GM19025 (cell line): ENCODE results near the gene STK39.
A peak's percentile ranks its signal among the peaks of the same experiment; 100 is the strongest.
"Not testable (repeated sequence)": the region's sequence is repeated elsewhere in the genome, so short reads cannot be mapped to it uniquely, and the experiment has no call there.

ENCODE experiments used
- ATAC-seq: cut with Tn5 transposase; IDR thresholded peaks from one replicate; pipeline ENCODE4 v1.9.1; 2021; ENCODE audit warnings: mild to moderate bottlenecking, low read depth, moderate library complexity; ENCODE audit not compliant: unreplicated experiment

Gene STK39

GRCh38 chr2:168107322-168107721 is 140.1 kb downstream of the STK39 start:
- ATAC-seq, result no peak

DNA sequence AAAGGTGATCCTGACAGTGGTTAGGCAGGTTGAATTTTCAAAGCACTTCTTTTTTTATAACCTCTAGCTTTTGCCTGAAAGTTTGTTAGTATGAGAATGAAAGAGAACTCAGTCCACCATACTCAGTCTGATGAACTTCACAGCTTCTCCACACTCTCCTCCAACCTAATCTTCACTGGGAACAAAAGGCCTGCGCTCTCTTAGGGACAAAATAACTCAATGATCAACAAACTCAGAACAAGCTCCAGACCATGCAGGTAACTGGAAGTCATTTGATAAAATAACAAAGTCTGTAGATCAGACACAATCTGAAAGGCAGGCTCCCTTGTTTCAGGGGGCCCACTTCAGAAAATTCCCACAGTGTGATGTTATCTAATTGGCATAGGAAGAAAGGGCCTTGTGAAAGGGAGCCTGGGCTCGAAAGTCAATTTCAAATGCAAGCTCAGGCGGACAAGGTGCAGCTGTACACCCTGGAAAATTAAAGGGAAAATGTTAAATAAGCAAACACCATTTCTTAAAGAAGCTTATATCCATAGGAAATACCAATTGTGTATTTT is 142.2 kb downstream of the STK39 start:
- no peak for ATAC-seq

DNA sequence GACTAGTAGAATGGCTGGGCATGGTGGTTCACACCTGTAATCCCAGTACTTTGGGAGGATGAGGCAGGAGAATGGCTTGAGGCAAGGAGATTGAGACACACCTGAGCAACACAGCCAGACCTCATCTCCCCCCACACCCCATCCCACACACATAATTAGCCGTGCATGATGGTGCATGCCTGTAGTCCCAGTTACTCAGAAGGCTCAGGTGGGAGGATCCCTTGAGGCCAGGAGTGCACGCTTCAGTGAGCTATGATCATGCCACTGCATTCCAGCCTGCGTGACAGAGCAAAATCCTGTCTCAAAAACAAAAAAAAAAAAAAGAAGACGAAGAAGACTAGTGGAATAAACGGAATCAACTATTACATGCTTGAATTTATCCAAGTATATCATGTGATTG is 150.0 kb downstream of the STK39 start:
- ATAC-seq, result no peak

DNA sequence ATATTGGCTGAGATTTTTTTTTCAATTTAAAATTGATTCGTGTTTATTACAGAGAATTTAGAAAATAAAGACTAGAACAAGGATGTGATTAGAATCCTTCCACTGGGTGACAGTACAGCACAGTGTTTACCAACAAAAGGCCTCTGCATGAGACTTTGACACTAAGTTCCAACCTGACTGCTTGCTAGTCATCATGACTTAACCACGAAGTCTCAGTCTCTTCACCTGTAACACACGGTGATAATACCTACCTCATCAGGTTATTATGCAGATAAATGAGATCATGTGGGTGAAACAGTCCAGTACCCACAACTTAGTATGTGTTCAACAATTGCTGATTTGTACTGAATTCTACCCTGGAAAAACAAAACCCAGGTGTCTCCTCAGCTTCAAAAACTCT is 151.2 kb downstream of the STK39 start:
- no peak for ATAC-seq

- no peak for ATAC-seq
These were observed 155.4 kb downstream of the STK39 start for GRCh38 chr2:168091986-168092385.

DNA sequence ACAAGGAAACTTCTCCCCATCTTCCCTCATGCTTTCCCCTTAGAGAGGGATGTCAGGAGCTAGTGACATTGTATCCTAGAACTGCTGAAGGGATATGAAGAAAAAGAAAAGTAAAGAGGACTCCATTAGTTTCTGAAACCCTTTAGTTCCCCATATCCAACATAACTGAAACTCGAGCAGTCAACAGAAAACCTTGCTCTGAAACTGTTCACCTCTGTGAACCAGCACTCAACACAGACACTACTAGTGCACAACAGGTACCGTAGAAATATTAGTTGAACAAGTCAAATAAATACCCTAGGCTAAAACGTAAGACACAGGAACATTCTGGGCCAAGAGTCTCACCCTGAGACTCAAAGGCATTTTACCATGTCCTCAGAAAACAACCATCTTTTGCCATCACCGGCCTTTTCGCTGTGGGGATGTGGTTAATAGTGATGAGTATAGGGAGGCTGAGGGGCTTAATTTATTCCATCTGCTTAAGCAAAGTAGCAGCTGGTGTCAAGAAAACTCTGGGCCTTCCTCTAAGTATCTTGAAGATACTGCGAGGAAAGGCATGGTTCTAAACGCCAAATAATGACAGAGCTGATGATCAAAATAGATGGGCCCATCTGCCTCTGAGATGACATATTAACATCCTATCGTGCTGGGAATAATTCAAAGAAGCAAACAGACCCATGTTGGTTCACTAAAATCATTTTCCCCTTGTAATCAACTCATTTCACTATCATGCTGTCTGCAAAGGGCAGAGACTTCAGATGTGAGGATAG is 156.8 kb downstream of the STK39 start:
- ATAC-seq, result peak; percentile 85

GRCh38 chr2:168089200-168089599 is 158.2 kb downstream of the STK39 start:
- ATAC-seq, result no peak

DNA sequence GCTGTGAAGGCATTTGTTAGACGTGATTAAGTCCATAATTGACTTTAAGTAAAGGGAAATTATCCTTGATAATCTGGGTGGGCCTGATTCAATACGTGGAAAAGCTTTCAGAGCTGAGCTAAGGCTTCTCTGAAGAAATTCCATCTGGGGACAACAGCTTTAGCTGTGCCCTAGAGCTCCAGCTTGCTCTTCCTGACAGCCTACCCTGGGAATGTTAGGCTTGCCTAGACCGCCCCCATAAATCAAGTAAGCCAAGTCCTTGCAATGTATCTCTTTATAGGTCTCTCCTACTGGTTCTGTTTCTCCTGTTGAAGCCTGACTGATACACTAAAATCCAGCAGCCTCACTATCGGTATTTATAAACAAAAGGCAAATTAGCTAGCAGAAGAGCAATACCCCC is 160.0 kb downstream of the STK39 start:
- ATAC-seq, result no peak

DNA sequence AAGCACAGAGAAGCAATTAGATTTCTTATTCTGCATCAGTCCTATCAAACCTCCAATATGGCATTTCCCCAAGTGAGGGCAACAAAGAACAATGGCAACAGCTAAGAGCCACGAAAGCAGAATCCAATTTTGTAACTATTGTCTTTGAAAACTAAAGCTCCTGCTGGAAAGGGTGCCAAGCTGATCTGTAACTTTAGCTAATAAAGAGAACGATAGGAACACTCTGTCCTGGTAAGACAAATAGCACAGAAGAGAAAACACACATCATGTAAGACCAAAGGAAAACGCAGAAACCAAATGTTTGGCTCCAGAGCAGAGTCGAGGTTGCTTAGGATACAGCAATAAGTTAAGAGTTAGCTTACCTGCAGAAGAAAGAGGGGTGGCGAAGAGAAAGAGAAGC is 160.5 kb downstream of the STK39 start:
- no peak for ATAC-seq

DNA sequence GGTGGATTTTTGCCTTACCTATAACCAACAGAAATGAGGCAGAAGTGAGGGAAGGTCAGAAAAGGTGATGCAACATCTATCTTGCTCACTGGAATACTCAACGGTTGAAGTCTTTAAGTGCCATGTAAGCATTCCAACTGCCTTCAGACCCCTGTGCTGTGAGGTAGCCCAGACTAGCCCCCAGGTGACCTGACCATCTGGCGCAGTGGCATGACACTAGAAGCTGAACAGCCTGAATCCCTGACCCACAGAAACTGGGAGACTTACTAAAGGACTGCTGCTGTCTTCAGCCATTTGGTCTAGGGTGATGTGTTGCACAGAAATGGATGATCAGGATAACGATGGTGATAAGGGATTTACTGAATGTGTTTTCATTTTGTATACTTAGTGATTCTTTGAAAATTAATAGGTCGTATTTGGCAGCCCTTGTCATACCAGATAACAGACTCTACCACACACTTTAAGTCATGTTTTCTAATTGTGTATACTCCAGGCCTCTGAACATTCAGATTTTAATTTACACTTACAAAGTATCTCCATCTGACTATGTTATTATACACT is 161.5 kb downstream of the STK39 start:
- no peak for ATAC-seq

DNA sequence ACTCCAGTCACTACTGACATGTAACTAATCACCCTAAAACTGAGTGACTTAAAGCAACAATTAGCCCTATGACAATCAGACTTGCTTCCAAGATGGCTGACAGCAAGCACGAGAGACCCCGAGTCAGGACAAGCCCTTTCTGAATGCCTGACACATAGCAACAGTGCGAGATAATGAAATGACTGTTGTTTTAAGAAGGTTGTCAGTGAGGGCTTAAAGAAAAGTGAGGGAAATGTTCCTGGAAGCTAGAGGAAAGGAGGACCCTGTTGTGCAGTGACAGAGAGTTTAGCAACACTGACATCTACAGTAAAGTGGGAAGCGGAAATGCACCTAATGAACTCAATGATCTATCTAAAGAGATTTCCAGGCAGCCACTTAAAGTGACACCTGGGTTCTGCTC is 163.1 kb downstream of the STK39 start:
- no peak for ATAC-seq

DNA sequence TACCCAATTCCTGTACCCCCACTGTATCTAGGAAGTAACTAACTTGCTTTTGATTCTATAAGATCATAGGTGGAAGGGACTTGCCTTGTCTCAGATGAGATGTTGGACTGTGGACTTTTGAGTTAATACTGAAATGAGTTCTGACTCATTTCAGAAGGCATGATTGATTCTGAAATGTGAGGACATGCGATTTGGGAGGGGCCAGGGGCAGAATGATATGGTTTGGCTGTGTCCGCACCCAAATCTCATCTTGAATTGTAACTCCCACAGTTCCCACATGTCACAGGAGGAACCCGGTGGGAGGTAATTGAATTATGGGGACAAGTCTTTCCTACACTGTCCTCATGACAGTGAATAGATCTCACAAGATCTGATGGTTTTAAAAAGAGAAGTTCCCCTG is 165.9 kb downstream of the STK39 start:
- not testable (repeated sequence) for ATAC-seq

- no peak for ATAC-seq
These were observed 168.2 kb downstream of the STK39 start for GRCh38 chr2:168079236-168079635.

DNA sequence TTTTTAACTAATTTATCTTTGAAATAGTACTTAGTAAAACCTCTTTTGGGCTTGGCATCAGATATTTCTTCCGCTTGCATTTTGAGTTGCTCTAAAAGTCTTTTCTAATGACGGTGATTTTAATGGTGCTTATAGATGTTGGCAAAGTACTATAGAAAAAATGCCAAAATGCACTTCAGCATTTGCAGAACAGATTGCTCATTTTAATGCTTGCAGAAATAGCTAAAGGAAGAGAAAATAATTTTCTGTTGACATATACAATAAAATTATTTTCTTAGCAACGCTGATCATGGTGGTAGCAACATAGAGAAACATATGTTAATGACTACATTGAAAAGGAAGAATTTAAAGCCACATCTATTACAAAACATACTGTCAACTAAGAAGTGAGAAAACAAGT is 170.7 kb downstream of the STK39 start:
- no peak for ATAC-seq

DNA sequence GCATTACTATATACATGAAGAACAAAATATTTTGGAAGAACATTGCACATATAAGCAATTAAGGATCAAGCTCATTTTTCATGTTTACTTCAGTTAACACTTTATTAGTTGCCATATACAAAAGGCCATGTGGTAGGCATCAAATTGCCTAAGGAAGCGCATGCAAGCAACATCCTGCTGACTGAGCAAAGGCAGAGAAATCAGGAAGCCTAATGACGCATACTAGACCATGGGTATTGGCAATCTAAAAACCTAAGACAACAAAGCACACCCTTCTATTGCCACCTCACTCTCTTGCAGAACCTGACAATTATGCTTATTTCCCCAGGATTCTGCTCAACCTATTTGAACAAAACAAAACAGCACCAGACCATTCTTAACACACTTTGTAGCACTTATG is 171.9 kb downstream of the STK39 start:
- ATAC-seq, result no peak

DNA sequence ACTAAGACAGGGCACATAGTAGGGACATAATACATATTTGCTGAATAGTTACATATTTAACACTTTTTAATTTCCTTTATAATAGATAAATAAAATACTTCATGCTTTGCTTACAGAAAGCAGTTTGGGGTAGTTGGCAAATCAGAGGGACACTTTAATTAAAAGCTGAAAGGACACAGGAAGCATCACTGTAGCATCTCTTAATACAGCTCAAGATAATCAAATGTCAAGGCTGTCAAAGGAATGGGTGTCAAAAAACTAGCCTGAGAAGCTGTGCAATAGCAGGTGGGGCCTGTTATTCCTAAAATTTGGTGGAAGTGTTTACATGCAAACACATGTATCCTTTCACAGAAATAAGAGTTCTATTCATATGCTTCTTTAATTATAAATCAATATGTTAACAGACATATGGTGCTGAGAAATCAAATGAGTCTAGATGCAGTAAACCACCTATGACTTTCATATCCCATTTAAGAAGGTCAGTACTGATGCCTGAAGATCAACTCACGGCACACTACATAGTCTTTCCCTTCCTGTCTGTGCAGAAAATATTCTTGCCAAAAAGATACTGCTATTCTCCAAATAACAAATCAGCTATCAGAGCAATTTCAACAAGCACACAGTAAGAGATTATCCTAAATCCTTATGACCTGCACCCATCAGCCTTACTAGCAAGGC is 174.6 kb downstream of the STK39 start:
- ATAC-seq, result no peak

DNA sequence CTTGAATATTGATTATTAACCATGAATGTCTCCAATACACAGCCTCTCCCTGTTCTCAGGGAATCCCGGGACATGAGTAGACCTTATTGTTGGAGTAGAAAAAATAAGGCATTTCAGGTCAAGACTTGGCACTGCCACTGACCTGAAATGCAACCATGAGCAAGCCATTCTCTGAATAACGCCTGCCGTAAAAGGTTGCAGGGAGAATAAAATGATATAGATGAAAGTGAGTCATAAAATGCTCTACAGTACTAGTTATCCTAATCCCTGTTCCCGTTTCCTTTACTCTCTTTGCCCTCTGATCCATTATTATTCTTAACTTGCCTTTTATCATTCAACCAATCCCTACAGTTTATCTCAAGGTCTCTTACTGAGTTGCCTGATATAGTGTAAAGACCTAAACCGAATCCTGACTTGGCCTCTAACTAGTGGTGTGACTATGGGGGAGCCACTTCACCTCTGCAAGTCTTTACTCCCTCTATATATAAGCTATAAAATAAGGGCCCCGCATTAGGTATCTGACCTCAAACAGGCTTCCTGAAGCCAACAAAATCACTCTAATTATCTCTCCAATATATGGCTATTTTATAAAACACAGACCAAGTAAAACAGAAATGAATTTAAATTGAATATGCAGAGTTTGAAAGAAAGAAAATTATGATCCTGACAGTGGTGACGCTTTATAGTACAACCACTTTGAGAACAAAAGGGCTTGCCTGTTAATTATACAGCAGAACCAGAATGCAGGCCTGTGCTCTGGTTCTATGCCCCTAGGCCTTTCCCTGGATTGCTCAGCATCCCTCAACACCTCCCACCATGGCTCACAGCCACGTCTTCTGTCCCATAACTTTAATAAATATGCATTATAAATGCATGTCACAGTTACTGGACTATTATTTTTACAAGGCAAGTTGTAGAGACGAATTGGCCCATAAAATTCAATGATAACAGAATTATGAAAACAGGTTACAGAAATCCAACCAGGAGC is 183.1 kb downstream of the STK39 start:
- no peak for ATAC-seq

GRCh38 chr2:168062936-168063335 is 184.5 kb downstream of the STK39 start:
- no peak for ATAC-seq

DNA sequence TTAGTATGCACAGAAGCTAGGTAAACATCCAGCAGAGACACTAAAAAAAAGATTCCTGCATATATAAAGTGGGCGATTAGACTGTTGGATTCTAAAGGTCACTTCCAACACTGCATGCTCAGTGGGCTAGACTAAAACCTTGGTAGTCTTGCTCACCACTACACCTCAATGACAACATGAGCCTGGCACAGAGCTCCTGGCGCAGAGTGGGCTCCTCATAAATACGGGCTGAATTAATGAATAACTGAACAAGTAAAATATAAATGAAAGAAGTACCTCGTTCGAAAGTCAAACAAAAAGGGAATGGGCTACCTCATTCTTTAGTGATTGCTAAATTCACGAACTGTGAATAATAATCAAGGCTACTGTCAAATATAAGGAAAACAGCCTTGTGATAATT is 185.3 kb downstream of the STK39 start:
- no peak for ATAC-seq

GRCh38 chr2:168060986-168061750 is 186.2 kb downstream of the STK39 start:
- ATAC-seq, result no peak
